Body of pancreas (tissue), 4 donors: ENCODE measurements around the gene UBE2E2. TPM values are rescaled to one million over a fixed set of nuclear protein-coding genes. Genes with fewer than 3 reads are reported as not detected.

ENCODE experiments used
- ATAC-seq: fragments of 150-250 bp; one replicate; pipeline ENCODE4 v1.9.1; 2016
- DNase-seq, 4 donors: peaks; one replicate each; pipeline ENCODE4 v3.0.0-alpha.2; 2019
- H3K27ac ChIP-seq, 4 donors: fragments of 200-600 bp; sonication (generic); 1 replicate in 3 of 4; 2 replicates in 1 of 4; pipeline versions ENCODE4 v1.5.1 to v1.6.1; 2016 to 2019; ENCODE audit warnings: mild to moderate bottlenecking in 1 of 4, mixed read lengths in 1 of 4, moderate library complexity in 1 of 4
- H3K27me3 ChIP-seq, 2 donors: fragments of 200-600 bp; sonication (generic); one replicate each; pipeline ENCODE4 v1.6.0; 2016; ENCODE audit warnings: mild to moderate bottlenecking in 1 of 2
- H3K36me3 ChIP-seq, 2 donors: fragments of 200-600 bp; sonication (generic); replicated peaks in 1 of 2; 2 replicates each; pipeline ENCODE4 v1.5.1; 2016; ENCODE audit warnings: low read depth in 2 of 2; ENCODE audit not compliant: insufficient read depth in 1 of 2
- H3K4me1 ChIP-seq: fragments of 200-600 bp; sonication (generic); one replicate; pipeline ENCODE4 v1.6.0; 2016
- H3K4me3 ChIP-seq, 2 donors: fragments of 200-600 bp; sonication (generic); 1 replicate in 1 of 2; 2 replicates in 1 of 2; pipeline ENCODE4 v1.5.1; 2016 to 2019
- H3K9me3 ChIP-seq, 3 donors: fragments of 200-600 bp; sonication (generic); 1 replicate in 2 of 3; 2 replicates in 1 of 3; pipeline ENCODE4 v1.5.1; 2016
- POLR2A ChIP-seq, 3 donors: fragments of 450-650 bp; IDR thresholded peaks; one replicate each; pipeline ENCODE4 v1.6.1; 2016; ENCODE audit warnings: antibody characterized with exemption in 3 of 3, mild to moderate bottlenecking in 2 of 3
- WGBS, 2 donors: methylation state at CpG; one replicate each; pipeline ENCODE4 v1.1.5; 2017; 5-methylcytosine and 5-hydroxymethylcytosine counted together
- intact Hi-C: fragments of 100-400 bp; cut with DNase I; formaldehyde crosslinking; loops from one replicate; pipeline ENCODE4 v1.15.1; 2023
- total RNA-seq, 2 donors: library from RNA; depleted of rRNA; stranded (reverse); fragments of >200 nt; gene quantifications; one replicate each; pipeline ENCODE4 v1.1.0, GENCODE V29; 2016
- TF ChIP-seq, protein P1 (sequence below), 7 experiments: fragments of 450-650 bp in 4 of 7; fragments of 200-600 bp in 3 of 7; sonication (generic) in 3 of 7; IDR thresholded peaks; one replicate each; pipeline ENCODE4 v1.5.1; 2016 to 2019; ENCODE audit warnings: antibody characterized with exemption in 7 of 7

Gene UBE2E2
- total RNA-seq, 2 donors from 2014 or later = 7.8 to 23.7 TPM

DNA sequence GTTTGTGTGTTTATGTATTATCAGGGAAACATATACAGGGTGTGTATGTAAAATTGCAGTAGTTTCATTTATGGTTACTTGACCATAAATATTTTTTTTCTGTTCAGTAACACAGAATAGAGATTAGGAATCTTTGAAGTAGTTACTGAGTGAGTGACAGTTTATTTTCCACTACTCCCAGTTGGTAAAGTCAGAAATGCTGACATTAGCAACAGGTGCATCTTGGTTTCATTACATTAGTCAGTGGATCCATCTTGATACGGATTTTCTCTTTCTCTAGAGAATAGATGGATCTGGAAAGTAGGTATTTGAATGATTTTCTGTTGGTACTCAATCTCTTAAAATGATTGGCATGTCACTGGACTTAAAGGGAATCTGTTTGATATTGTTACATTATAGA is 6.0 kb downstream of the UBE2E2 start:
- Histone ChIP-seq H3K4me1 (peaks cover 5% of the 10 kb centered on the region), H3K27me3 (no peaks in the 10 kb centered on the region), H3K9me3 (no peaks in the 10 kb centered on the region), H3K36me3 (no peaks in the 10 kb centered on the region), H3K27ac (no peak overlapping the region), H3K4me3 (no peak overlapping the region)
- DNase-seq = no peak
- TF ChIP-seq, protein P1, sequence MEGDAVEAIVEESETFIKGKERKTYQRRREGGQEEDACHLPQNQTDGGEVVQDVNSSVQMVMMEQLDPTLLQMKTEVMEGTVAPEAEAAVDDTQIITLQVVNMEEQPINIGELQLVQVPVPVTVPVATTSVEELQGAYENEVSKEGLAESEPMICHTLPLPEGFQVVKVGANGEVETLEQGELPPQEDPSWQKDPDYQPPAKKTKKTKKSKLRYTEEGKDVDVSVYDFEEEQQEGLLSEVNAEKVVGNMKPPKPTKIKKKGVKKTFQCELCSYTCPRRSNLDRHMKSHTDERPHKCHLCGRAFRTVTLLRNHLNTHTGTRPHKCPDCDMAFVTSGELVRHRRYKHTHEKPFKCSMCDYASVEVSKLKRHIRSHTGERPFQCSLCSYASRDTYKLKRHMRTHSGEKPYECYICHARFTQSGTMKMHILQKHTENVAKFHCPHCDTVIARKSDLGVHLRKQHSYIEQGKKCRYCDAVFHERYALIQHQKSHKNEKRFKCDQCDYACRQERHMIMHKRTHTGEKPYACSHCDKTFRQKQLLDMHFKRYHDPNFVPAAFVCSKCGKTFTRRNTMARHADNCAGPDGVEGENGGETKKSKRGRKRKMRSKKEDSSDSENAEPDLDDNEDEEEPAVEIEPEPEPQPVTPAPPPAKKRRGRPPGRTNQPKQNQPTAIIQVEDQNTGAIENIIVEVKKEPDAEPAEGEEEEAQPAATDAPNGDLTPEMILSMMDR (IDR thresholded peaks at IDR 0.05) = no peak
- TF ChIP-seq POLR2A (IDR thresholded peaks at IDR 0.05) = no peak
- no peak for ATAC-seq
- WGBS, 2 donors = 0% methylated on average over 1 of the region's 1 CpG
- intact Hi-C loops = no loop called here

DNA sequence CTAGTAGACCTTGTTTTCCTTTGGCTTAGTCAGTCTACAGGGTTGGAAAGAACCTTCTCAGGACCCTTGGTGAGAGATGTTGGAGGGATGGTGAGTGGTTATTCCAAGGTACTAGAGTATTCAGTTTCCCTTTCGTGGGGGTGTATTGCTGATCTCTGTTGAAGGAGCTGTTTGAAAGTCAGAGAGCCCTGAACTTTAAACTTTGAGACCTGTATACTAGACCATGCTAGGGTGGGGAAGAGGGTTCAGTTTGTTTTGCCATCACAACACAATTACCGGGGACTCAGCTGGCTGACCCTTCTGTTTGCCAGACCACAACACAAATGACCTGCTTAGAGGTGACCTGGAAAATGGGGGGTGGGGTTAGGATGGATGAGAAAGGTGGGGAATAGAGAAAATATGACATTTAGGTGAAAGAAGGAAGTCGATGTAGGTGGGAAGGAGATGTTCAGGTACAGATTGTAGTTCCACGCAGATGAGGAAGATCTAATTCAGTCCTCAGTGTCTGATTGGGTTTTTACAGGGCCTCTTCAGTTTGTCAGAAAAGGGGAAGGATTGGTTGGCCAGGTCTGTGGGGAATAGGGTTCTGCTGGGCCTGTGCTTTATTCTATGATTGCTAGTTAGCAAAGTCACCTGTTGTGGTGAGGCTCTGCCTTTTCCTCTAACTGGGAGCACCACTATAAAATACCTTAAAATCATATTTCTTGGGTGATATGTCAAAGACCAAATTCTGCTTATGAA is 6.8 kb downstream of the UBE2E2 start:
- DNase-seq = no peak
- H3K27ac ChIP-seq = no peak overlapping the region
- H3K27me3 ChIP-seq = no peaks in the 10 kb centered on the region
- 70 to 81% methylated on average over 4 of the region's 4 CpGs for WGBS, 2 donors
- intact Hi-C loops = no loop called here
- H3K9me3 ChIP-seq = no peaks in the 10 kb centered on the region
- ATAC-seq = no peak
- TF ChIP-seq POLR2A (IDR thresholded peaks at IDR 0.05) = no peak
- TF ChIP-seq, protein P1 (IDR thresholded peaks at IDR 0.05) = no peak
- H3K36me3 ChIP-seq = no peaks in the 10 kb centered on the region
- H3K4me3 ChIP-seq = no peak overlapping the region
- no peaks in the 10 kb centered on the region for H3K4me1 ChIP-seq

DNA sequence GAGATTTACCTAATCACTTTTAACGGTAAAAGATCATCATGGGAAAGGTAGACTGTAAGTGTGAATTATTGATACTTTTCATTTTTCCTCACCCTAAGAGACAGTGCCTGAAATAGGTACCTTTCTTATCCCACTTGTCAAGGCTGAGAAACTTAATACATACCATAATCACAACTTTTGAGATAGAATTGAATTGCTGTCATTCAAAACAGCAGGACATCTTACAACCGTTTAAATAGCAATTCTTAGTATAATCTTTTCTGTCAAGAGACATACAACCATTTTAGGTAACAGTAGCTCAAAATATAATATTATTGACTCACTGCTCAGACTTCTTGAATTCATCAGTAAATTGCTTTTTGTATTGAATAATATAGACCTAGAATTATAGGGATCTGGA is 10.7 kb downstream of the UBE2E2 start:
- Histone ChIP-seq H3K4me3 (no peak overlapping the region), H3K36me3 (no peaks in the 10 kb centered on the region), H3K9me3 (no peaks in the 10 kb centered on the region), H3K4me1 (peaks cover under 1% of the 10 kb centered on the region), H3K27me3 (no peaks in the 10 kb centered on the region), H3K27ac (no peak overlapping the region)
- ATAC-seq = no peak
- DNase-seq = no peak
- intact Hi-C loops = no loop called here
- TF ChIP-seq POLR2A (IDR thresholded peaks at IDR 0.05) = no peak
- TF ChIP-seq, protein P1 (IDR thresholded peaks at IDR 0.05) = no peak
- WGBS, 2 donors = 13% methylated on average over 2 of the region's 2 CpGs

DNA sequence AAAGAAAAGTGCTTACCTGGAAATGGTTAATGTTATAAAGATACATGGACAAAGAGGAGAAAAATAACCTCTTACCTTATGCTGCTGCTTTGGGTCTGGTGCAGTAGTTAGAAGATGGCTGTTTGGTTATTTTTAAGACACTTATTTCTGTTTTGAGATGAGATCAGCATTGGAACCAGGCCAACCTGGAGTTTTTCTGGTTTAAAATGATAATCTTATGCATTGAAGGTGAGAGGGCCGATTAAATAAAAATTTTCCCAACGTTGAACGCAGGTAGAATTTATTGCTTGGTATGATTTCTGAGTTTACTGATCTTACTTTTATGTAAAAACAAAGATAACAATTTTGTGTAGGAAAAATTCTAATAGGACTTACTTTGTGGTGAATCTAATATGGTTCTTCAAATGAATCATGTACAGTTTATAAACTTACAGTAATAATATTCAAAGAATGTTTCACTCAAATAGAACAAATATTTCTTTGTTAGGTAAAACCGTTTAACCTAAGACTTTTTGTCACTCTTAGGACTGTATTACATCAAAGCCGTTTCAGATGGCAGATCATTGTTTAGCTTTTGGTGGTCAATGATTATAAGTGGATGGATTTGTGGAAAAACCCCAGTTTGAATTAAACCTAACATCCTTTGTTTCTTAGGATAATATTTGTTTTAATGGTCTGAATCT is 14.9 kb downstream of the UBE2E2 start:
- 50 to 52% methylated on average over 5 of the region's 5 CpGs for WGBS, 2 donors
- TF ChIP-seq POLR2A (IDR thresholded peaks at IDR 0.05) = no peak
- TF ChIP-seq, protein P1 (IDR thresholded peaks at IDR 0.05) = no peak

More for the DNA sequence above, 14.9 kb downstream of the UBE2E2 start:
- DNase-seq (no peak), ATAC-seq (no peak)
- no peak overlapping the region for H3K27ac ChIP-seq
- H3K9me3 ChIP-seq = no peaks in the 10 kb centered on the region
- no peak overlapping the region for H3K4me3 ChIP-seq
- H3K4me1 ChIP-seq = peaks cover 8% of the 10 kb centered on the region
- intact Hi-C loops = no loop called here
- no peaks in the 10 kb centered on the region for H3K36me3 ChIP-seq
- no peaks in the 10 kb centered on the region for H3K27me3 ChIP-seq
